GM18517 (cell line): ENCODE measurements around the gene PPIE.
"Not testable (repeated sequence)": the region's sequence is repeated elsewhere in the genome, so short reads cannot be mapped to it uniquely, and the experiment has no call there.

Experiments used
- ATAC-seq: cut with Tn5 transposase; IDR thresholded peaks from one replicate; pipeline ENCODE4 v1.9.1; 2021; ENCODE audit warnings: mild to moderate bottlenecking, moderate library complexity; ENCODE audit not compliant: unreplicated experiment

Gene PPIE

GRCh38 chr1:39757501-39757900 lies 18.8 kb downstream of the PPIE start:
- no peak for ATAC-seq

- ATAC-seq, result no peak
These were observed 20.1 kb downstream of the PPIE start for GRCh38 chr1:39758556-39759435.

- no peak for ATAC-seq
These were observed 20.7 kb downstream of the PPIE start for GRCh38 chr1:39759436-39759726.

- no peak for ATAC-seq
These were observed 21.7 kb downstream of the PPIE start for GRCh38 chr1:39760074-39761008.

- ATAC-seq, result no peak
These were observed 22.3 kb downstream of the PPIE start for GRCh38 chr1:39761016-39761415.

- no peak for ATAC-seq
These were observed 23.0 kb downstream of the PPIE start for GRCh38 chr1:39761557-39762260.

GRCh38 chr1:39762550-39763540 lies 24.2 kb downstream of the PPIE start:
- ATAC-seq, result no peak

- not testable (repeated sequence) for ATAC-seq
These were observed 25.1 kb downstream of the PPIE start for GRCh38 chr1:39763619-39764374.

GRCh38 chr1:39764512-39764911 lies 25.8 kb downstream of the PPIE start:
- ATAC-seq, result not testable (repeated sequence)

GRCh38 chr1:39766466-39766865 lies 27.8 kb downstream of the PPIE start:
- not testable (repeated sequence) for ATAC-seq

- ATAC-seq, result not testable (repeated sequence)
These were observed 30.8 kb downstream of the PPIE start for GRCh38 chr1:39769502-39769901.

- ATAC-seq, result not testable (repeated sequence)
These were observed 31.7 kb downstream of the PPIE start for GRCh38 chr1:39770100-39771021.

- not testable (repeated sequence) for ATAC-seq
These were observed 32.4 kb downstream of the PPIE start, which contains the start of gene OXCT2 for GRCh38 chr1:39771022-39771532. Gene OXCT2 (minus strand): TSS chr1:39771348. CDS start chr1:39771255, 93 bp downstream.

- ATAC-seq, result not testable (repeated sequence)
These were observed 34.8 kb downstream of the PPIE start for GRCh38 chr1:39773369-39773979.

- not testable (repeated sequence) for ATAC-seq
These were observed 36.5 kb downstream of the PPIE start for GRCh38 chr1:39775141-39775540.

- ATAC-seq, result peak; percentile 69
These were observed 37.2 kb downstream of the PPIE start for GRCh38 chr1:39775676-39776399.

- ATAC-seq, result peak; percentile 51
These were observed 37.7 kb downstream of the PPIE start for GRCh38 chr1:39776400-39776713.
